Epithelial cell of proximal tubule (primary cell): ENCODE results near the gene PRF1. TPM values are rescaled to one million over a fixed set of nuclear protein-coding genes. Genes with fewer than 3 reads are reported as not detected.

ENCODE experiments used
- DNase-seq: peaks from one replicate; pipeline ENCODE4 v3.0.0-alpha.2; 2011; ENCODE audit warnings: low read depth
- H3K4me3 ChIP-seq: 2 replicates; pipeline ENCODE4 v1.5.1; 2011; ENCODE audit warnings: low read depth, mild to moderate bottlenecking, low read length
- CTCF ChIP-seq: conservative IDR thresholded peaks from 2 replicates; pipeline ENCODE4 v1.5.1; 2012; ENCODE audit warnings: low read depth, mild to moderate bottlenecking, low read length
- total RNA-seq: library from RNA; depleted of rRNA; stranded (reverse); fragments of >200 nt; gene quantifications from 2 replicates; pipeline ENCODE4 v1.2.3, GENCODE V29; 2015

The PRF1 gene
- total RNA-seq, 1 donor from 2014 or later: not detected

GRCh38 chr10:70600512-70601395, 1.8 kb downstream of the PRF1 start:
- TF ChIP-seq CTCF: no peak
- H3K4me3 ChIP-seq: no peak overlapping the region
- no peak for DNase-seq

GRCh38 chr10:70599791-70600190, 2.8 kb downstream of the PRF1 start:
- no peak overlapping the region for H3K4me3 ChIP-seq
- DNase-seq: no peak
- TF ChIP-seq CTCF: no peak

- TF ChIP-seq CTCF: no peak
- no peak overlapping the region for H3K4me3 ChIP-seq
- no peak for DNase-seq
These were observed 3.2 kb downstream of the PRF1 start for GRCh38 chr10:70599319-70599718.

- TF ChIP-seq CTCF: no peak
- no peak for DNase-seq
- H3K4me3 ChIP-seq: no peak overlapping the region
These were observed 3.7 kb downstream of the PRF1 start for GRCh38 chr10:70598857-70599295.

- DNase-seq: no peak
- TF ChIP-seq CTCF: no peak
- H3K4me3 ChIP-seq: no peak overlapping the region
These were observed 4.4 kb downstream of the PRF1 start for GRCh38 chr10:70597856-70598815.

- no peak for TF ChIP-seq CTCF
- DNase-seq: no peak
These were observed 5.4 kb downstream of the PRF1 start for GRCh38 chr10:70596860-70597809.

More at GRCh38 chr10:70596860-70597809, 5.4 kb downstream of the PRF1 start:
- H3K4me3 ChIP-seq: no peak overlapping the region
